Fibroblast of the aortic adventitia (primary cell): ENCODE results near the gene RPS14. TPM values are rescaled to one million over a fixed set of nuclear protein-coding genes. Genes with fewer than 3 reads are reported as not detected.

Source experiments
- DNase-seq: peaks from one replicate; pipeline ENCODE4 v3.0.0-alpha.2; 2010; ENCODE audit warnings: low read depth
- H3K4me3 ChIP-seq: 2 replicates; pipeline ENCODE4 v1.5.1; 2011; ENCODE audit warnings: low read depth, mild to moderate bottlenecking, control low read depth, low read length, moderate library complexity
- total RNA-seq: library from RNA; depleted of rRNA; stranded (reverse); fragments of >200 nt; gene quantifications from 2 replicates; pipeline ENCODE4 v1.2.3, GENCODE V29; 2012; ENCODE audit warnings: low replicate concordance
- TF ChIP-seq, protein P1 (sequence below): IDR thresholded peaks from 2 replicates; pipeline ENCODE4 v1.5.1; 2011; ENCODE audit warnings: mild to moderate bottlenecking, low read length, control low read depth, inconsistent platforms; ENCODE audit not compliant: insufficient read depth

The RPS14 gene
- total RNA-seq, 1 donor: 3,861 TPM

DNA sequence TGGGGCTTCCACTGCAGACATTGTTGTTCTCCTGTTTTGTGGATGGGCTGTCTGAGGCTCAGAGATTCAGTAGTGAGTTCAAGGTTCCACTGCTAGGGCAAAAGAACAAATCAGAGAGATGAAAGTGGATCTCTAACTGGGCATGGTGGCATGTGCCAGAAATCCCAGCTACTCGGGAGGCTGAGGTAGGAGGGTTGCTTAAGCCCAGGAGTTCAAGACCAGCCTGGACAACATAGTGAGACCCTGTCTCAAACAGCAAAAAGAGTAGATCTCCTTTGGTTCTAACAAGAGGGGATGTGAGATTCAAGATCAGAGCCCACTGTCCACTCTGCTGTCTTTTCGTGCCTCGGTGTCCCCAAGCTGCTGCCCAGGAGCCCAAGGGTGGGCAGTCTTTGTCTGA lies 46.6 kb upstream of the RPS14 start:
- TF ChIP-seq, protein P1, sequence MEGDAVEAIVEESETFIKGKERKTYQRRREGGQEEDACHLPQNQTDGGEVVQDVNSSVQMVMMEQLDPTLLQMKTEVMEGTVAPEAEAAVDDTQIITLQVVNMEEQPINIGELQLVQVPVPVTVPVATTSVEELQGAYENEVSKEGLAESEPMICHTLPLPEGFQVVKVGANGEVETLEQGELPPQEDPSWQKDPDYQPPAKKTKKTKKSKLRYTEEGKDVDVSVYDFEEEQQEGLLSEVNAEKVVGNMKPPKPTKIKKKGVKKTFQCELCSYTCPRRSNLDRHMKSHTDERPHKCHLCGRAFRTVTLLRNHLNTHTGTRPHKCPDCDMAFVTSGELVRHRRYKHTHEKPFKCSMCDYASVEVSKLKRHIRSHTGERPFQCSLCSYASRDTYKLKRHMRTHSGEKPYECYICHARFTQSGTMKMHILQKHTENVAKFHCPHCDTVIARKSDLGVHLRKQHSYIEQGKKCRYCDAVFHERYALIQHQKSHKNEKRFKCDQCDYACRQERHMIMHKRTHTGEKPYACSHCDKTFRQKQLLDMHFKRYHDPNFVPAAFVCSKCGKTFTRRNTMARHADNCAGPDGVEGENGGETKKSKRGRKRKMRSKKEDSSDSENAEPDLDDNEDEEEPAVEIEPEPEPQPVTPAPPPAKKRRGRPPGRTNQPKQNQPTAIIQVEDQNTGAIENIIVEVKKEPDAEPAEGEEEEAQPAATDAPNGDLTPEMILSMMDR: no peak
- H3K4me3 ChIP-seq: no peak overlapping the region
- DNase-seq: no peak

DNA sequence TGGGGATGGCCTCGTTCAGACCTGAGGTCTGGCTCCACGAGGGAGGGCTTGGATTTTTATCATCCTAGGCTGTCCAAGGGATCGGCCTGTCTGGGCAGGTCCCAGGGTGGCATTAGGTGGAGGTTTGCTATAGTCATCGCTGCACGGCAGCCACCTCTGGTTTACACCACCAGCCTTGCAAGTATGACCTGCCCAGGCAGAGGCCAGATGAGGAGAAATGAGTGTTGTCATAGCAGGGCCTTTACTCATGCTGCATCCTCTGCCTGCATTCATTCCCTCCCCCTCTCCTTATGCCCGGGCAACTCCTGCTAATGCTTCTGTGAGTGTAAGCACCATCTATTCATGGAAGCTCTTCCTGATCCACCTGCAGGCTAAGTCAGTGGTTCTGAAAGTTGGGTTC lies 43.1 kb upstream of the RPS14 start:
- TF ChIP-seq, protein P1: no peak
- peak; percentile 55 for DNase-seq
- H3K4me3 ChIP-seq: no peak overlapping the region

DNA sequence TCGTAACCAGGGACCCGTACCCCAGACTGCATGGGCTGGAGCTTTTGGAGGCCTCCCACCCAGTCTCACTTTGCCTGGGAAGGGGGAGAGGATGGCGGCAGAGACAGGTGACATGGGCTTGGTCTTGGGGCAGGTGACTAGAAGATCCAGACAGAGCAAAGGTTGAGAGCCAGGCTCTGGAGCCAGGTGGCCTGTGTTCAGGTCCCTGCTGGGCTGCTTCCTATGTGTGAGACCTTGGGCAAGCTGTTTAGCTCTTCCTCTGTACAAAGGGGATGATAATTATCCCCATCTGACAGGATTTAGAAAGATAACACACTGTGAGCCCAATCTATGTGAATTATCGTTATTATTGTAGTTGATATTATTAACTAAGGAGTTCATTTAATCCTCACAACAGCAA lies 42.3 kb upstream of the RPS14 start:
- TF ChIP-seq, protein P1: no peak
- H3K4me3 ChIP-seq: no peak overlapping the region
- DNase-seq: no peak

DNA sequence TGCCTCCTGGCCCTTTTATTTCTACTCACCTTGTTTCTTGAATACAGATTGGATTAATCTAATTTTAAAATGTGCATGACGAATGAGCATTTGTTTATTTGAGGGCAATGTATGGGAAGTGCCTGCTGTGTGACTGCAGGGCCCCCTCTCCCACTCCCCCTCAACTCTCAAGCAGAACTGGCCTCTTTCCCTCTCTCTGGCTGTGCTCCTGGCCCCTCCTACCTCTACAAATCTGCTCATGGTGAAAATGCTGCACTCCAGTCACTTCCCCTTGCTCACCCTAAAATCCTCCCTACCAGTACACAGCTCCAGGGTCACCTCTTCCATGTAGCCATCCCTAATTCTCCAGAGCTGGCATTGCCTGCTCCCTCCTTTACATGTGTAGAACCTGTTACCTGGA lies 41.2 kb upstream of the RPS14 start:
- TF ChIP-seq, protein P1: no peak
- no peak for DNase-seq
- H3K4me3 ChIP-seq: no peak overlapping the region

DNA sequence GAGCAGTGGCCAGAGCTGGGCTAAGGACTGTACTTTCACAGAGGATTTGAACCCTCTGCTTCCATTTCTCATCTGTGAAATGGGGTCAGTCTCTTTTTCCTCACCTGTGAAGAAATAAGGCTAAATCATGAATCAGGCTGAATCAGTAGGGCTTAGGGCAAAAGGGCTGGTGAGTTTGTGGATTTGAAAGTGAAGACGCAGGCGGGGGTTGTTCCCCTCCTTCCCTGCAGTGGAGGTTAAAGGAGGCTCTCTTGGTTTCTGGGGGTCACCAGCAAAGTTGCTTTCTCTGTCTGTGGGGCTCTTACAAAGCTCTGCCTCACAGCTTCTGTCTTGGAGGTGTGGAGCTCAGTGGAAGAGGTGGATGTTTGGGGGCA lies 40.7 kb upstream of the RPS14 start:
- TF ChIP-seq, protein P1: no peak
- H3K4me3 ChIP-seq: no peak overlapping the region
- DNase-seq: no peak

DNA sequence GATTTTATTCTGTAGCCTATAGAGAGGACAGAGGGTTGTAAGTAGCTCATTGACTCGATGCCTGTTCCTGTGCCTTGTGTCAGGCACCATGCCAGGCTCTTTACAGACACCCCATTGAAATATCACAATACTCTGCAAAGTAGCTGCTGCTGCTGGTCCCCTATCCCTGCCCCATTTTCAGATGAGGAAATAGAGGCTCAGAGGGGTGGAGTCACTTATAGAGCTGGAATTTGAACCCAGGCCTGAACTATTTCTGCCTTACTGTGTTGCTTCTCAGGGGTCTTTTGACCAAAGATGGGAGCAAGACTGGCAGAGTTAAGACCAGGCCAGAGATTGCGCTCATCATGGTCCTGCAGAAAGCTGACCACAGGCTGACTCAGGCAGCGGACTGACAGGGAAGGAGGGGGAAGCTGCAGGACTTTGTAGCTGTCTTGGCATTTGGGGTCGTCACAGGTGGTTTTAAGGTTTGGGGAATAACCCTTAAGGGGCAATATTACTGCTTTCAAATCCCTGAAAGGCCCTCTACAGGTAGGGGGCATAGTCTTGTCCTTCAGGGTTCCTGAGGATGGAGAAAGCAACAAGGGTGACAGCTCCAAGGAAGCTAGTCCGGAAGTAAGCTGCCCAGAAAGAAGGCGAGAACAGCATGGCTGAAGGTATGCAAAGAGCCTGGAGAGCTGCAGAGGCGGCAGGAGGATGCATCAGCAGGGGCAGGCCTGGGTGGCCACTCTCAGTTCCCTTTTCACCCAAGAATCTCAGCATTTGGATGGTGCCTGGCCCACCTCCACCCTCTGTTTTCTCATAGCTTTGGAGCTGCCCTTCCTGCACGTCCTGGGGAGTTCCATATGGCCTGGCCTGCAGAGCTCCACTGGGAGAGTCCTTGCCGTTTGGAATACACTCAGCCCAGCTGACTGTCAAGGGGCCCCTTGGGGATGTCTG lies 40.1 kb upstream of the RPS14 start:
- DNase-seq: no peak
- peak overlapping the region; percentile 40 for H3K4me3 ChIP-seq
- TF ChIP-seq, protein P1: no peak
